Mucosa of descending colon (tissue), 3 donors: ENCODE results near the gene SH3BGR. TPM values are rescaled to one million over a fixed set of nuclear protein-coding genes. Genes with fewer than 3 reads are reported as not detected.
A peak's percentile ranks its signal among the peaks of the same experiment; 100 is the strongest.

Source experiments
- ATAC-seq: fragments of 200-7000 bp; cut with Tn5 transposase; one replicate; pipeline ENCODE4 v1.9.1; 2020; ENCODE audit warnings: mild to moderate bottlenecking, moderate library complexity
- DNase-seq, 3 donors: peaks; one replicate each; pipeline ENCODE4 v3.0.0-alpha.2; 2020
- H3K36me3 ChIP-seq: fragments of 200-600 bp; one replicate; pipeline ENCODE4 v1.8.0; 2021; ENCODE audit warnings: low read depth, mild to moderate bottlenecking
- H3K4me1 ChIP-seq: fragments of 200-600 bp; one replicate; pipeline ENCODE4 v1.8.0; 2021; ENCODE audit warnings: low read depth, mild to moderate bottlenecking
- H3K4me3 ChIP-seq: fragments of 200-600 bp; one replicate; pipeline ENCODE4 v1.8.0; 2021; ENCODE audit warnings: mild to moderate bottlenecking
- H3K9me3 ChIP-seq: fragments of 200-600 bp; one replicate; pipeline ENCODE4 v1.8.0; 2021; ENCODE audit warnings: mild to moderate bottlenecking
- intact Hi-C, 2 donors: fragments of 100-400 bp; cut with DNase I in 1 of 2; cut with micrococcal nuclease in 1 of 2; formaldehyde crosslinking; loops; one replicate each; pipeline versions ENCODE4 v1.11.0 to v1.11.1; 2022; cut with DNase I, micrococcal nuclease
- total RNA-seq, 3 donors: library from RNA; stranded (reverse); fragmentation: NEBNext Ultra II Directional in 2 of 3; extraction: Animal tissue kit (Norgen Biotek cat#: 25700) in 2 of 3; gene quantifications; one replicate each; pipeline versions ENCODE4 v1.2.1 to v1.2.4, GENCODE V29; 2021 to 2023
- TF ChIP-seq, protein P1 (sequence below): fragments of 200-600 bp; IDR thresholded peaks from one replicate; pipeline ENCODE4 v1.8.0; 2022; ENCODE audit warnings: antibody characterized with exemption, mild to moderate bottlenecking
- donor health status: DM: no; HTN: no; CAD: no; lungs with moderate emphysema.
- donor health status: DM: no; HTN: no; CAD: no.
- donor health status: DM: no; HTN: yes; CAD: no.

Gene SH3BGR
- total RNA-seq, 3 donors from 2014 or later, result 2.2 to 19.7 (median 5.0) TPM

DNA sequence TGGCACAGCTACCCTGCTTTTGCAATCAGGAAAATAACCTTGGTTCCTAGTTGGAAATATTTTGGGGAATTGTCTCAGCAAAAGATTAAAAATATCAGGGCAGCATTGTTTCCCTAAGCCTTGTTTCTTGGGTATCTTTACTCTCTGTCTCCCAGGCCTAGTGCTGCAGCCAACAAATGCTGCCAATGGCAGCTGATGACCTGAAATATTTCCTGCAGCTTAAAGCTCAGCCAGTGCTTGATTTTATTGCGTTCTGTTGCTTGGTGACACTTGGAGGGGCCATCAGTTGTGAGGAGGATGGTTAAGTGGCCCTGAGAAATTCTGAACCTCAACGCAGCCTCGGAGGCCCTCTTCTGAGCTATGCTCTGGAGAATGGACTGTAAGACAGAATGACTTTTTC lies 101.6 kb downstream of the SH3BGR start:
- Histone ChIP-seq H3K36me3 (no peaks in the 10 kb centered on the region), H3K4me1 (no peaks in the 10 kb centered on the region), H3K4me3 (no peak overlapping the region), H3K9me3 (peaks cover 7% of the 10 kb centered on the region)
- intact Hi-C loops, result no loop called here
- TF ChIP-seq, protein P1, sequence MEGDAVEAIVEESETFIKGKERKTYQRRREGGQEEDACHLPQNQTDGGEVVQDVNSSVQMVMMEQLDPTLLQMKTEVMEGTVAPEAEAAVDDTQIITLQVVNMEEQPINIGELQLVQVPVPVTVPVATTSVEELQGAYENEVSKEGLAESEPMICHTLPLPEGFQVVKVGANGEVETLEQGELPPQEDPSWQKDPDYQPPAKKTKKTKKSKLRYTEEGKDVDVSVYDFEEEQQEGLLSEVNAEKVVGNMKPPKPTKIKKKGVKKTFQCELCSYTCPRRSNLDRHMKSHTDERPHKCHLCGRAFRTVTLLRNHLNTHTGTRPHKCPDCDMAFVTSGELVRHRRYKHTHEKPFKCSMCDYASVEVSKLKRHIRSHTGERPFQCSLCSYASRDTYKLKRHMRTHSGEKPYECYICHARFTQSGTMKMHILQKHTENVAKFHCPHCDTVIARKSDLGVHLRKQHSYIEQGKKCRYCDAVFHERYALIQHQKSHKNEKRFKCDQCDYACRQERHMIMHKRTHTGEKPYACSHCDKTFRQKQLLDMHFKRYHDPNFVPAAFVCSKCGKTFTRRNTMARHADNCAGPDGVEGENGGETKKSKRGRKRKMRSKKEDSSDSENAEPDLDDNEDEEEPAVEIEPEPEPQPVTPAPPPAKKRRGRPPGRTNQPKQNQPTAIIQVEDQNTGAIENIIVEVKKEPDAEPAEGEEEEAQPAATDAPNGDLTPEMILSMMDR, result no peak
- DNase-seq (no peak), ATAC-seq (no peak)

DNA sequence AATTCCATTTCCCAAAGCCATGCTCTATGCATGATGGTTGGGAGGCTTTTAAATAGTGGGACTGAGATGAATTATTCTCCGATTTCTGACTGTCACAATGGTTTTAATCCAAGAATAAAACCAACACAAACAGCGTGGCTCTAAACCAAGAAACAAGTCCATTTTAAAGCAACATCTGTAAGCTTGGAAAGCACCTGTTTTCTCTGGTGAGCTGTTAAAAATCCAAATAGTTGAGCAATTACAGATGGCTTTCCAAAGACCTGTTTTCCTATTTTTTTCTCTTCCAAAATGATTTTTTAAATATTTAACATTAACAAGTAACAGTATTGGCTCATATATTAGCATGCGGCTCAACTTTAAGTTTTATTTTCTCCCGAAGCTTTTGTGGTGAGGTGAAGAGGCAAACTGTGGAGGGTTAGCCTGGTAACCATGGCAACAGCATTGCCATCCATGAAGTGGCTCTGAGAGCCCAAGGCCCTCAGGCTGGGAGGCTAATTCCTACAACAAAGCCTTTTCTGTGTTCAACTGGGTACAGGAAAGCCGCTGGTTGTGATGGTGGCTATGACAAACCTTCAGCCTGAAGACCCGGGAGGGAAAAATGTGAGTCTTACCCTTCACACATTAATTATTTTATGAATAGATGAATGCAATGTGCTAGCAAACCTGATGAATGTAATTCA lies 104.3 kb downstream of the SH3BGR start:
- ATAC-seq (no peak), DNase-seq (no peak)
- H3K4me3 ChIP-seq, result no peak overlapping the region
- H3K9me3 ChIP-seq, result peaks cover 5% of the 10 kb centered on the region
- H3K4me1 ChIP-seq, result no peaks in the 10 kb centered on the region
- intact Hi-C loops, result no loop called here
- TF ChIP-seq, protein P1, result no peak
- H3K36me3 ChIP-seq, result no peaks in the 10 kb centered on the region

DNA sequence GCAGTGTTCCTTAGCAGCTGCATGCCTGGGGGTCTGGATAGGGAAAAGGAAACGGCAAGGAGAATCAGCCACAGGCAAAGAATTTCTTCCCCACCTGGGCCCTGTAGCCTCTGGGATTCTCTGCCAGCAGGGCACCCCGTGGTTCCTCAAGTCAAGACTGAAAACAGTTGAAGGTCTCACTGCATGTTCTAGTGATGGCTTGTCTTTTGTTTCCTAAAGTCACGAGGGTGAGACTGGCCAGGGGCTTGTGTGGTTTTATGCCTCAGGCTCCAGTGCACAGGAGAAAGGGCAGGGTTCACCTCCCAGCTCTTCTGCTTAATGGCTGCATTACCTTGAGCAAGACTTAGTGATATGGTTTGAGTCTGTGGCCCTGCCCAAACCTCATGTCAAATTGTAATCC lies 107.7 kb downstream of the SH3BGR start:
- TF ChIP-seq, protein P1, result no peak

DNA sequence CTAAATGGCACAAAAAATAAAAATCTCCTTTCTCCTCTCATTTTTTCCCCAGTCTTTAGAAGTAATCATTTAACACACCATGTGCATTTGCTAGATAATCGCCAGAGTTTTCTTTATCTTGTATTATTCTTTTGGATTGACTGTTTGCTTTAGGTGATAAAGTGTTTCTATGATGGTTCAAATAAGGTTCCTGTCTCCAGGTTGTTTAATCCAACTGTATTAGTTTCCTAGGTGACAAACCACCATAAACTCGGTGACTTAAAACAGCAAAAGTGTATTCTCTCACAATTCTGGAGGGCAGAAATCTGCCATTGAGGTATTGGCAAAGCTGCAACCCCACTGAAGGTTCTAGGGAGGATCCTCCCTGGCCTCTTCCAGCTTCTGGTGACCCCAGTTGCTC lies 109.4 kb downstream of the SH3BGR start:
- no peak overlapping the region for H3K4me3 ChIP-seq
- no peaks in the 10 kb centered on the region for H3K4me1 ChIP-seq
- TF ChIP-seq, protein P1, result no peak
- ATAC-seq, result peak; percentile 82
- H3K36me3 ChIP-seq, result no peaks in the 10 kb centered on the region
- no peak for DNase-seq
- no peaks in the 10 kb centered on the region for H3K9me3 ChIP-seq
- intact Hi-C loops, result no loop called here

More for the DNA sequence above, 107.7 kb downstream of the SH3BGR start:
- intact Hi-C loops, result no loop called here
- ATAC-seq (no peak), DNase-seq (no peak)
- no peaks in the 10 kb centered on the region for H3K4me1 ChIP-seq
- H3K4me3 ChIP-seq, result no peak overlapping the region
- H3K36me3 ChIP-seq, result no peaks in the 10 kb centered on the region
- H3K9me3 ChIP-seq, result no peaks in the 10 kb centered on the region

DNA sequence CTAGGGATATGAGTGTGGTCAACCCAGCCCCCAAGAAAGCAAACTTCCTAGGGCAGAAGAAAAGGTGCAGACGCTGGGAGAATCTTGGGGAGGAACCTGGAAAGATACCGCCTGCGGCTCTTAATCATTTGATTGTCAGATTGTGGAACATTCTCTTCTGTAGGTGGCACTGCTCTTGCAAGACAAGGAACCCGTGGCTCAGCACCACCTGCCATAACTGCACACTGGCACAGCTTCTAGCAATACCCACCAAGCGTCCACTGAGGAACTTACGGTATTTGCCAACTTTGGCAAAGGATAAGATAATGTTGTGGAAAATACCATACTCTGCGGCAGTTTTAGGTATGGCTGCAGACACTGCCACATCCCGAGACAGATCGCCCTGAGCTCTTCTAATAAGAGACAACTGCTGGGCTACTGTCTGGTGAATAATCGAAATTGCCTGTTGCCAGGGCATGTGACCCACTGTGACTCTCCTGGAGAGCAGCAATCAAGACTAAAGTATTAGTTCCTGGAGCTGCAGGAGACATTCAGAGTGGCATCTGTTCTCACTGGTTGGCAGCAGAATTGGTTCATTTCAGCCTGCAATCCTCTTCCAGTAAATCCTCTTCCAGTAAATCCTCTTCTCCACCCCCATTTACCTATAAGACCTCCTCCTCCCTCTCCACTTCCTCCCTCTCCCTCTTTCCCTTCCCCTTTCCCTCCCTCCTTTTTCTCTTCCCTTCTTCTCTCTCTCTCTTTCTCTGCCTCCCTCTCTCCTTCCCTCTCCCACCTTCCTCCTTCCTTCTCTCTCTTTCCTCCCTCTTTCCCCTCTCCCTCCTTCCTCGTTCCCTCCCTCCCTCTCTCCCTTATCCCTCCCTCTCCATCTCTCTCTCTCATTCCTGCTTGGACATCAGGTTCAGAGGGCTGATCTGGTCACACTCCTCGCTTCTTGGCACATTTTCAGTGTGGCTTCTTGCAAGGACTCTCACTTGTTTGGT lies 111.3 kb downstream of the SH3BGR start:
- no peak overlapping the region for H3K4me3 ChIP-seq
- intact Hi-C loops, result no loop called here

More for the DNA sequence above, 111.3 kb downstream of the SH3BGR start:
- no peaks in the 10 kb centered on the region for H3K9me3 ChIP-seq
- H3K36me3 ChIP-seq, result no peaks in the 10 kb centered on the region
- TF ChIP-seq, protein P1, result no peak
- H3K4me1 ChIP-seq, result no peaks in the 10 kb centered on the region
- ATAC-seq (peak; percentile 11), DNase-seq (no peak)
